CD4-positive, alpha-beta T cell treated with Interleukin-4 for 1 hour (primary cell): ENCODE data around the gene MIER2.
"Not testable (repeated sequence)": the region's sequence is repeated elsewhere in the genome, so short reads cannot be mapped to it uniquely, and the experiment has no call there.

Experiments
- DNase-seq, 2 donors: peaks; one replicate each; pipeline ENCODE4 v3.0.0-alpha.2; 2020 to 2022

The MIER2 gene

DNA sequence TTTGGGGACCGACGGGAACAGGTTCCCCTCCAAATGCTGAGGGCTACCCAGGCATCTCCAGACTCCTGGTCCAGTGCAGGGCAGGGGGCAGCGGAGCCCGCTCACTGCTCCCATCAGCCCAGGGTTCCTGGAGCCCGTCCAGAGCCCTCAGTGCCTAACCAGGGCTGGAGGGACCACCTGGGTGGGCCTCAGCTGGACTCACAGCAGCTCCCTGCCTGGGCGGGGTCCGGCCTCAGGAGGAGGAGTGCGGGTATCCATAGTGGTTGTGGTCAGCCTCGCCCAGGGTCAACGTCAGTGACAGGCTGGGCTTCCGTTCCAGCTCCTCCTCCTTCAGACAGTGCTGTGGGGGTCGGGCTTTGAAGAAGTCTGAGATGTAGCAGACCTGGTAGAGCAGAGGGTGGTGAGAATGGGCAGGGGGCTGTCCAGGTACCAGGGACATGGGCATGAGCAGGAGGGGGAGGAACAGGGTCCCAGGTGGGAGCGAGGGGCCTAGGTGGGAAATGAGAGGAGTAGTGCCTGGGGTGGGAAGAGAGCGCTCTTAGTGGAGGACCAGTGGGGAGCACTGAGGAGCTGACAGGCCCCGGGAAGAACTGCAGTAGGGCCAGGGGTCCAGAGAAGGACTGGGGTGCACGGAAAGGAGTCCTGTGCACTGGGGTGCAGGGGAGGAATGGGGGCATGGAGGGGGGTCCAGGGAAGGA, 63.3 kb downstream of the MIER2 start:
- DNase-seq, result no peak

GRCh38 chr19:280541-281009, 64.0 kb downstream of the MIER2 start:
- no peak for DNase-seq

DNA sequence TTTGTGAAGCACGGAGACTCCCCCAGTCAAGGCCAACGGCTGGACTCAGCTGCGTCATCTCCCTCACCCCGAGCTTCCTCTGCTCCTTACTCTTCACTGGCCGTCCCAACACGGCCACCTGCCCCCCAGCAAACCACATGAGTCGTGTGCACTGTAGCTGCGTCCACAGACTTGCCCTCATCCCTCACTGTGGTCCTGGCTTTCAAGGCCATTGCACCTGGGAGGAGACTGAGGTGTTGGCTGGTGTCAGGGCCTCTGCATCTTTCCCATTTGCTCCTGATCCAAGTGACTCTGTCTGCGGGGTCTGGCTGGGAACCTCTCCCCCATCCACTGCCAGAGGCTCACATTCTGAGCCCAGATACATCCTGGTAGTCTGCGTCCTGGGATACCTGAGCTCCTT, 64.9 kb downstream of the MIER2 start:
- DNase-seq, result no peak

- no peak for DNase-seq
Observed at GRCh38 chr19:279231-279630, 65.4 kb downstream of the MIER2 start.

DNA sequence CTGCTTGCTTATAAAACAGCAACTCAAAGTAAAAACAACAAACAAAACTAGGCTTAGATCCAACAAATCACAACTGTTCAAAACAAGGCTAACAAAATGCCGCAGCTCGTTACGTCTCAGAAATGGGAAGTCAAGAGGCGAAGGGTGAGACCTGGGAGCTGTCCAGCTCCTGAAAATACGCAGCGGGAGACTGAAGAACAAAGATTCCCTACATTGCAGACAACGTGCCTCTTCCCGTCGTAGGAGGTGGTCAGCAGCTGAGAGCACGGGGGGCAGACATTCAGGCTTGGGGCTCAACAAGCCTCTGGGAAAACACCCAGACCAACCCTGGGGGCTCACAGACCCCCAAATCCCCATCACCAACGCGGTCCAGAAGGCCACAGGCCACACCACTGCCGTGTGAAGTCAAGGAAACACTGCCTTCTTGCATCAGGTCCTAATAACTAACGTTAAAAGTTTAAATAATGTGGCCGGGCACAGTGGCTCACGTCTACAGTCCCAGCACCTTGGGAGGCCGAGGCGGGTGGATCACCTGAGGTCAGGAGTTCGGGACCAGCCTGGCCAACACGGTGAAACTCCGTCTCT, 66.9 kb downstream of the MIER2 start:
- DNase-seq, result no peak

DNA sequence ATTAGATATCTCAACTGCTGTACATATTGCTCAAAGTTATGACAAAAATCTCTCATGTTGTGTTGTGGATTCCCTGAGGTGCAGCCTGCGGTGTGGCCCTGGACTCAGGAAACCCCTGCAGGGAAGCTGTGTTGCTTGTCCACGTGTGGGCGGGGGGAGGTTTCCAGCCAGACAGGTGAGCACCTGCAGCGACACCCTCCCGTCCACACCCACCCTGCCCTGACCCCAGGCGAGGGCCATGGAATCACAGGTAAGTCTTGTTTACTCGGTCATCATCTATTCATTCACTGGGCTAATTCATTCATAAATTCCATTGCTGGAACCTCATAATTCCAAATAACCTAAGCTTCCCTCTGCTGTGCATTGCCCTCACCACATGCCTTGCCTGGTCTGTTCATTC, 67.5 kb downstream of the MIER2 start:
- DNase-seq, result no peak

DNA sequence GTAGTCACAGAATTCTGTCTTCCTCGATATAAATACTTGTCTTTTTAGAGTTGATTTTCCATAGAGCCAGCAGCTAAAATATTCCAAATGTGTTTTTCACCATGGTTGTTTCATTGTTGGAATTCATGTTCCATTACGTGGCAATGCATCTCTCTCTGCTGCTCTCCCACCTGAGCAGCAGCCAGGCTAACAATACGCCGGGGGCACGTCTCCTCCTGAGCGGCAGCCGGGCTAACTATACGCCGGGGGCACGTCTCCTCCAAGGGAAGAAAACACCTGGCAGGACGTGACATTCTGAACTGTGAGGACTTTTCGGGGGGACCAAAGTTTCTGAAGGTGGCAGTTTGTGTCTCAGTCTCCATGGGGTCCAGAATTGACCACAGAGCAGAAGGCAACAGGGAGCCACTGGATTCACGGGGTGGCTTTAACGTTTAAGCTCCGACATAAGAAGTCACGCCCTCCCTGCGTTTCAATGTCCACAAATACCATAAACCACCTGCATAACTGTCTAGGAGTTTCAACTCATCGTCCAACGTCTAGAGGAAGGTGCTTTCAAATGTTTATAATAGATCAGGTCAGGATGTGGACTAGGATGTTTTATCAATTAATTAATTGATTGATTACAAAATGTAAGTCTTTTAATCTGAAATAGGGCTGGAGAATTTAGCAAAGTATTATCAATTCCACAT, 68.5 kb downstream of the MIER2 start:
- no peak for DNase-seq

DNA sequence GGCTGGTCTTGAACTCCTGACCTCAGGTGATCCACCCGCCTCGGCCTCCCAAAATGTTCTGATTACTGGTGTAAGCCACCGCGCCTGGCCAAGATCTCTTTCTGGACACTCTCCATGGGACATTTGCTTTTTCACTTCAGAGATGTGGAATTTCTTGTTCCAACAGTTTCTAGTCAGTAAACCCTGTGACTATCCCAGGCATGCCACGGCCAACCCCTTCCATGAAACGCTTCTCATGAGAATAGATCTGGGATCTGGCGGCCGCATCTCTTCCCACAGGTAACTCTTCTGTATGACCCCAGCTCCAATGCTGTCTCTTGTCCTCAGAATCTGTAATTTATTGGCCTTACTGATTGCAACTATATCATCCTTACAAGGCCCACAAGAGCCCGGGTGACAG, 69.6 kb downstream of the MIER2 start:
- no peak for DNase-seq

GRCh38 chr19:273393-273792, 71.2 kb downstream of the MIER2 start:
- DNase-seq, result no peak

DNA sequence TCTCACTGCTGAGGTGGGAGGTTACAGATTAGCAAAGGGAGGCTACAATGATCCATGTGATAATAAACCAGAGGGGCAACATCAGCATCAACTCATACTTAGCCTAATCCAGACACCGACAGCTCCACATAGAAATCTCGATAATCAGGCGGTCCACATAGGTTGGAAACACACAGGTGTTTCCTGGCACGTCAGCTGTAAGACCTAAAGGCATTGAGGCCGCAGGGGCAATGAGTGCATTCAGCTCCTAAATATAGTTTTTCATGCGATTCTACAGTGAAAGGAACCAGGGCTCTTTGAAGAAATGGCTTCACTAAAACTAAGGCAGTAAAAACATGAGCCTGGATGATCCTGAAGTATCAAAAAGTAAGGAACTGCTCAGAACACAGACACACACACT, 72.7 kb downstream of the MIER2 start:
- no peak for DNase-seq

- not testable (repeated sequence) for DNase-seq
Observed at GRCh38 chr19:270766-271318, 73.8 kb downstream of the MIER2 start.

DNA sequence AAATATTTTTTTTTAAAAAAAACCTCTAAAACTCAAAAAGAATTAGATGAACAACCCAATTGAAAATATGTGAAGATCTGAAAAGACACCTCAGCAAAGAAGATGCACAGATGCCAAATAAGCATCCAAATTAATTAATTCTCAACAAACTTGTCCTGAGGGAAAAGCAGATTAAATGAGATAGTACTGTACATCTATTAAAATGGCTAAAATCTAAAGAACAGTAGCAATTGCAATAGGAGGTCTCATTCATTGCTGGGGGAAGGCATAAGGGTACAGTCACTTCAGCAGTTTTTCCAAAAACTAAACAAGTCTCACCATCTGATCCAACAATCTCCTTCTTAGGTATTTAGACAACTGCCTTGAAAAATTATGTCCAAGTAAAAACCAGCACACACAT, 75.4 kb downstream of the MIER2 start:
- DNase-seq, result no peak

GRCh38 chr19:262125-262524, 82.5 kb downstream of the MIER2 start:
- no peak for DNase-seq

DNA sequence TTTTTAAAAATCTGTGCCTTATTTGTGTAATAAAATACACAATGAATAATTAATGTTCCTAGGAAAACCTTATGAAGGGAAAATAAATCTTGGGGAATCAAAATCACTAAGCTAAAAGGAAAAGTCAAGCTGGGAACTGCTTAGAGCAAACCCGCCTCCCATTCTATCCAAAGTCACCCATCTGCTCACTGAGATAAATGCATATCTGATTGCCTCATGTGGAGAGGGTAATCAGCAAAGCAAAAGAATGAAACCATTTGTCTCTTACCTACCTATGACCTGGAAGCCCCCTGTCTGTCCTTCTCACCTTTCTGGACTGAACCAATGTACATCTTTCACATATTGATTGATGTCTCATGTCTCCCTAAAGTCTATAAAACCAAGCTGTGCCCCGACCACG, 87.8 kb downstream of the MIER2 start:
- DNase-seq, result not testable (repeated sequence)
